GM18505 (cell line): Measurements from ENCODE around the gene ACSF3.

Experiments
- ATAC-seq: cut with Tn5 transposase; IDR thresholded peaks from one replicate; pipeline ENCODE4 v1.9.1; 2021; ENCODE audit not compliant: unreplicated experiment
- POLR2A ChIP-seq: IDR thresholded peaks from 4 replicates; pipeline ENCODE4 v1.6.1; 2011; ENCODE audit warnings: borderline replicate concordance; ENCODE audit not compliant: insufficient read depth, insufficient read length; ENCODE audit errors: extremely low read depth

The ACSF3 gene

GRCh38 chr16:89145406-89146161 lies 51.9 kb downstream of the ACSF3 start:
- ATAC-seq = no peak

DNA sequence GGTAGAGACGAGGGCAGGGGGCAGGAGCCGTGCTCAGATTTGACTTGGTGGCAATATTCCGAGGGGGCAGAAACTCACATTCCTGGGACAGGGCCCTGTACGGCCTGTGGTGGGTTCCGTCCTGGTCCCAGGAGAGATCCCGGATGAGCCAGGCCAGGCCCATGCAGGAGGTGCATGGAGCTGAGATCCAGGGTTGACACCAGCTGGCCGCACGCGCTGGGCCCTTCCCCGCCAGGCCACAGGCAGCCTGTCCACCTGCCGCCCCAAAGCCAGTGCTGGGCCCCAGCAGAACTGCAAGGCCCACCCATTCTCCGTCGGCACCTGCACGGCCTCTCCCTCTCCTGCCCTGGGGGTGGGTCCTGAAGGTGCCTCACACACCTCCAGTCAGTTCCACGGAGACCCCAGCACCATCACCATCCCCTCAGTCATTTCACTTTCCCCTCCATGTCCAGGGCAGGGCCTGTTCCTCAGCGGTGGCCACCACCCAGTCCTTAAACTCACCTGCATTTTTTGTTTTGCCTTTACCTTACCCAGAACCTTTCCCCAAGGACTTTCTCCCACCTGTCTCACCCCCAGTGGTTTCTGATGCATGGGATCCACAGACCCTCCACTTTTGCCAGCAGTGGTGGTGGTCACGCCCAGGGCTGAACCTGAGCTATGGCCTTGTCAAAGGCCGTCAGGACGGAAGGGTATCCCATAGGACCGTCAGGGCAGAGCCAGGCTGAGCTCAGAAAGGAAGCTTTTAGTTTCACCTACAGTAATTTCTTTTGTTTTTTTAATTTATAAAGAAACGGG lies 52.8 kb downstream of the ACSF3 start:
- no peak for ATAC-seq
- TF ChIP-seq POLR2A = no peak

More at GRCh38 chr16:89145406-89146161, 51.9 kb downstream of the ACSF3 start:
- no peak for TF ChIP-seq POLR2A

- no peak for TF ChIP-seq POLR2A
- ATAC-seq = no peak
Measured at GRCh38 chr16:89147085-89147817, 53.6 kb downstream of the ACSF3 start.

DNA sequence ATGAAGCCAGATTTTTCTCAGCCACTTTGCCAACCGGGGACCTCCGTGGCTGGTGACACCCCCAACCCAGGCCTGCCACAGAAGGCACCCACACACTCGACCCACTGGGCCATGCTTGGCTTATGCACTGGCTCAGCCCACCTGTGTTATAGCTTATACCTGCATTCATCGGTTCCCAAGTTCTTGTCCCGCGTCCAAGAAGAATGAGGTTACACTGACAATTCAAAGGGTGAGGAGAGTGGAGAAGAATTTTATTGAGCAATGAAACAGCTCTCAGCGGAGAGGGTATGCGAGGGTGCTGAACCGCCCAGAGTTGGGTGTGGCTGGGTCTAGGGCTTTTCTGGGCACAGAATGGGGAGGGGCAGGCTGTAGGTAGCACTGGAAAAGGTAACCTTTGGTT lies 55.7 kb downstream of the ACSF3 start:
- no peak for TF ChIP-seq POLR2A
- no peak for ATAC-seq

DNA sequence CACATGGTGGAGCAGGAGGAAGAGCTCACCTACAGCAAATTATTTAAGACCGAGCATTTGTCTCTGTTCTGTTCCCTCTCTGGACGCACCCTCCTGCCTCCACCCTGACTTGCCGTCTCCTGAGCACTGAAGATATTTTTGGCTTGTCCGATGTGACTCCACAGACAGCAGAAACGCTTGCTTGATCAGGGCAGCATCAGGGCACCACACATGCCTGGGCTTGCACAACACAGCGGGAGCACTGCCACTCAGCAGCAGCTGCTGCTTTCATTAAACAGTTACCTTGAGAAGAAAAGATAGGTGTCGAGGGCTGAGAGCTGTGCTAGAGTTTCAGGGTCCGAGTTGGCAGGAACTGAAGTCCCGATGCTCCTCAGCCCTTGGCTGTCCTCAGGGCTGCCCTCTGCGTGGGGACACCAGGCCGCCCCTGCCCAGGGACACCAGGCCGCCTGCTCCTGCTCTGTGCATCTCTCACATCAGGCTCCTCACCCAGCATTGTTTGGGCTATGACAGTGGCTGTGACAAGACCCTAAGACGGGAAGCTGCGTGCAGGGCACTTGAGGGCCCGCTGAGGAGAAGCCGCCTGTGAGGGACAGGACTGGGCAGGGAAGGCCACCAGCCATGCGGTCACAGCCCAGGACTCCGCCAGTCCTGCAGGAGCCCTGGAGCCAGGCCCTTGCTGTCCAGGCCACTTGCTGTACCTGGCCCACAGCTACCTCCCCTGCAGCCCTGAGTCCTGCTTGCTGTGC lies 56.6 kb downstream of the ACSF3 start:
- ATAC-seq = no peak
- no peak for TF ChIP-seq POLR2A

GRCh38 chr16:89150981-89151380 lies 57.3 kb downstream of the ACSF3 start:
- no peak for ATAC-seq
- no peak for TF ChIP-seq POLR2A

DNA sequence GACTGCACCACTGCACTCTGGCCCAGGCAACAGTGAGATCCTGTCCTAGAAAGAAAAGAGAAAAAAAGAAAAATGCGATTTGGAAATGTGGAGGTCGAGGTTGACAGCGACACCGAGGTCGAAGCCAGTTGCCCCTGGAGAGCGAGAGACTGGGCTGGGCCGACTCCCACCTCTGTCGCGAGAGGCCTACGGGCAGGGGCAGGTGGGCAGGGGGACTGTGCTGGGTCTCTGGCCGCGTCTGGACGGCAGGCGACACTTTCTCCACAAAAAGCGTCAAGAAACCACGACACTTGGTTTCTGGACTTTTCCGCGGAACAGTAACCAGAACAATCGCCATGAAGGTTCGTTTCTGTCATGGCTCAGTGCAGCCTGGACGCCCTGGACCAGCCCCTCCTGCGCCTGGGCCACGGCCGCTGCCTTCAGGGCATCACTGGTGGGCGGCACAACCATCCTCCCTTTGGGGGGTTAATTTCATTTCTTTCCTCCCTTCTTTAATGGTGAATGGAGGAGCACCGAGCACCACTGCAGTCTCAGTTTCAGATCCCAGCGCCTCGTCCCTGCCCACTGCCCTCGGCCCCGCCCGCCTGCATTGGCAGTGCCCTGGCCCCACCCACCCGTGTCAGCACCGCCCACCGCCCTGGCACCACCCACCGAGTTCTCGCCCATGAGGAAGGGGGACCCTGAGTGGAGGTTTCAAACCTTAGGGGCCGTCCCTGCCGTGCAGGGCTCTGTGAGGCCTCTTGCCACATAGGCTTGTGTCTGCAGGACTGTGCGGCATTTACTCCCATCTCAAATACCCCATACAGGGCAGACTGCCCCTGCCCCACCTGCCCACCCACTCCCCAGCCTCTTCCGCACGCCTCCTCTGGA lies 59.4 kb downstream of the ACSF3 start:
- TF ChIP-seq POLR2A = no peak
- no peak for ATAC-seq

DNA sequence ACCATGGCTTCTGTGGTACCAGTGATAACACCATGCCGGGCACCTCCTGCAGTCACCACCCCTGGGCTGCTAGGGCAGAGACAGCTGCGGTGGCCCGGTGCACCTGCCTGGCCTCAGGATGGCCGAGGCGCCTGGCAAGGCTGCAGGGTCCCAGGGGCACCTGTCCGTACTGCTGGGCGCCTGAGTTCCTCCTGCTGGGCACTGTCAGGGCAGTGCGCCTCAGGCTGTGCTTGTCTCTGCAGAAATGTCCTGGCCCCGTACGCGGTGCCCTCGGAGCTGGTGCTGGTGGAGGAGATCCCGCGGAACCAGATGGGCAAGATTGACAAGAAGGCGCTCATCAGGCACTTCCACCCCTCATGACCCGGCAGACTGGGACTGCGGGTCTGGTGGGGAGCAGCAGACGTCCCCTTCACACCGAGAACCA lies 60.2 kb downstream of the ACSF3 start:
- TF ChIP-seq POLR2A = no peak
- ATAC-seq = no peak

GRCh38 chr16:89154390-89155183 lies 60.9 kb downstream of the ACSF3 start:
- no peak for ATAC-seq
- TF ChIP-seq POLR2A = no peak

- TF ChIP-seq POLR2A = no peak
Measured at GRCh38 chr16:89155184-89155679, 61.6 kb downstream of the ACSF3 start.

DNA sequence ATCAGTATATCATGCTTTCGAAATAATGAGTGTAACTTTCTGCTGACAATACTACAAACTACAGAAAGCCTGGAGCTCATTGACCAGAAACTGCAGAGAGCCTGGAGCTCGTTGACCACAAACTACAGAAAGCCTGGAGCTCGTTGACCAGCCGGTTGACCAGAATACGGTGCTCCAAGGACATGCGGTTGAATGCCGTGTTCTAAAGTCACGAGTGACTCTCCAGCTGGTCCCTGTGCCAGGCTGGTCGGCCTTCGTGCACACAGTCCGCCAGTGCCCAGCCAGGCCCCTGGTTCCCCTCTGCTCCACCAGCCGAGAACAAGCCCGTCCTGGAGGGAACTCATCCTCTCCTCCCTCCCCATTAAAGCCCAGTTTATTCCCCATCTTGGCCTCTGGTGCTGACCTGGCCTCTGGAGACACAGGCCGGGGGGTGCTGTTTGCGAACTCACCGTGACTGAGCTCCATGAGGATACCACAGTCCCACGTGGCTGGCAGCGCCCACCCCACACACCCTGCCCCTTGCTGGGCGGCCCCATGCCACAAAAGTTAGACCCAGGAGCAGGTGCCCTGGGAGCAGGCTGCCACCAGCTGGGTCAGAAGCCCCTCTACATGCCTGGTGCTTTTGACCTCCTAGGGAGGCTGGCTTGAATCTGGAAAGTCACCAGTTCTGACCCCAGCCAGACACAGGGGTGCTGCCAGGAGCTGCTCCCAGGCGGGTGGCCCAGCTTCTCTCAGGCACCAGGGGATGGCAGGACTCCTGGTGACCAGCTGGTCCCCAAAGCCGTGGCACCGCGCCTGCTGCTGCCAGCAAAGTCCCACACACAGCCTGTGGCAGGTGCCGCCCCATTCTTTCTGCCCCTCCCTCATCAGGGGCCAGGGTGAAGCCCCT lies 62.4 kb downstream of the ACSF3 start:
- no peak for ATAC-seq
- peak; percentile 17 for TF ChIP-seq POLR2A

More at GRCh38 chr16:89155184-89155679, 61.6 kb downstream of the ACSF3 start:
- no peak for ATAC-seq
